ENCODE data around the gene ECE1. TPM values are rescaled to one million over a fixed set of nuclear protein-coding genes. Genes with fewer than 3 reads are reported as not detected.

The ECE1 gene
- total and polyA plus RNA-seq, 2 of the 13 experiments (the other 11 are each of a cell fraction or from before 2014, with no cell fraction given), result 13.5 to 21.2 TPM

- TF ChIP-seq ATF6 (CRISPR knock-in tag; conservative IDR thresholded peaks at IDR 0.05), result no peak
- TF ChIP-seq HCFC1 (IDR thresholded peaks at IDR 0.05; ENCODE audit: low read depth, low read length), result no peak
- peak; percentile 98 for TF ChIP-seq ZNF746 (CRISPR knock-in tag; IDR thresholded peaks at IDR 0.05)
- no peak for TF ChIP-seq TEF (CRISPR knock-in tag; IDR thresholded peaks at IDR 0.05)
- peak; percentile 84; the same call in 1 of the 2 replicates for TF ChIP-seq ZNF691 (CRISPR knock-in tag; IDR thresholded peaks at IDR 0.05; ENCODE audit: borderline replicate concordance, low read depth)
- TF ChIP-seq SOX5 (CRISPR knock-in tag; IDR thresholded peaks at IDR 0.05; ENCODE audit: borderline replicate concordance), result peak; percentile 83
- TF ChIP-seq ZNF253 (CRISPR knock-in tag; IDR thresholded peaks at IDR 0.05; ENCODE audit: borderline replicate concordance), result no peak
- no peak for TF ChIP-seq MYNN (CRISPR knock-in tag; IDR thresholded peaks at IDR 0.05; ENCODE audit: low read depth)
- no peak for TF ChIP-seq NFKB2 (CRISPR knock-in tag; IDR thresholded peaks at IDR 0.05; ENCODE audit: borderline replicate concordance)
- no peak for TF ChIP-seq PHB2 (IDR thresholded peaks at IDR 0.05; ENCODE audit: partially characterized antibody)
- no peak for TF ChIP-seq ZNF567 (CRISPR knock-in tag; IDR thresholded peaks at IDR 0.05; ENCODE audit: borderline replicate concordance)
- TF ChIP-seq ZNF547 (CRISPR knock-in tag; IDR thresholded peaks at IDR 0.05), result peak; percentile 50; the same call in 1 of the 2 replicates
- peak; percentile 59; the same call in 1 of the 2 replicates for TF ChIP-seq SSRP1 (CRISPR knock-in tag; IDR thresholded peaks at IDR 0.05)
- TF ChIP-seq ZFY (CRISPR knock-in tag; IDR thresholded peaks at IDR 0.05), result peak; percentile 60
- TF ChIP-seq PAF1 (CRISPR knock-in tag; IDR thresholded peaks at IDR 0.05), result no peak
- peak; percentile 70; the same call in 1 of the 2 replicates for TF ChIP-seq ZNF652 (CRISPR knock-in tag; IDR thresholded peaks at IDR 0.05; ENCODE audit: borderline replicate concordance, low read depth)
- no peak for TF ChIP-seq ZNF549 (CRISPR knock-in tag; IDR thresholded peaks at IDR 0.05)
- TF ChIP-seq ZNF7 (CRISPR knock-in tag; IDR thresholded peaks at IDR 0.05), result no peak
- TF ChIP-seq ZNF512B (CRISPR knock-in tag; IDR thresholded peaks at IDR 0.05; ENCODE audit: borderline replicate concordance), result no peak; the same call in 1 of the 2 replicates
- no peak for TF ChIP-seq ZNF572 (CRISPR knock-in tag; IDR thresholded peaks at IDR 0.05)
- no peak for TF ChIP-seq PAX8 (CRISPR knock-in tag; IDR thresholded peaks at IDR 0.05; ENCODE audit: borderline replicate concordance)
- peak; percentile 73 for TF ChIP-seq ZBTB26 (CRISPR knock-in tag; IDR thresholded peaks at IDR 0.05; ENCODE audit: borderline replicate concordance)
- TF ChIP-seq FOXC1 (CRISPR knock-in tag; IDR thresholded peaks at IDR 0.05; ENCODE audit: borderline replicate concordance), result peak; percentile 68; the same call in 1 of the 2 replicates
Measured at GRCh38 chr1:21338573-21339355, 48.5 kb upstream of the ECE1 start (continued).

Data from HepG2 (cell line).